C4-2B (cell line): ENCODE results near the gene WDR93.

ENCODE experiments used
- CTCF ChIP-seq: fragments of 450-650 bp; conservative IDR thresholded peaks from 2 replicates; pipeline ENCODE4 v1.5.1; 2017; ENCODE audit warnings: mild to moderate bottlenecking
- ZFX ChIP-seq: fragments of 450-650 bp; IDR thresholded peaks from 2 replicates; pipeline ENCODE4 v1.6.1; 2017

- no peak; the same call in 1 of the 2 replicates for TF ChIP-seq CTCF
- no peak for TF ChIP-seq ZFX
Measured at GRCh38 chr15:89761009-89761831, 70.6 kb downstream of the WDR93 start.
